DOHH2 (cell line): Measurements from ENCODE around the gene SSC5D.

Experiments
- CTCF ChIP-seq: fragments of 200-600 bp; sonication (generic); IDR thresholded peaks from one replicate; pipeline ENCODE4 v1.5.1; 2014; ENCODE audit warnings: antibody characterized with exemption, mild to moderate bottlenecking, low read depth, low read length; ENCODE audit not compliant: poor library complexity, severe bottlenecking
- EZH2phosphoT487 ChIP-seq: fragments of 200-600 bp; sonication (generic); IDR thresholded peaks from 2 replicates; pipeline ENCODE4 v1.6.1; 2017; ENCODE audit warnings: borderline replicate concordance, mild to moderate bottlenecking, antibody characterized with exemption, low read length, moderate library complexity, mixed read lengths

- TF ChIP-seq EZH2phosphoT487 (no peak), CTCF (no peak)
Observed at GRCh38 chr19:55563261-55563690, 75.0 kb downstream of the SSC5D start.
